HepG2 (cell line): ENCODE results near the gene DOK5.

Experiments used
- CCDC6 ChIP-seq: sonication (generic); formaldehyde crosslinking; IDR thresholded peaks from 2 replicates; pipeline ENCODE4 v1.8.1; 2022; ENCODE audit warnings: mild to moderate bottlenecking, missing genetic modification reagents, moderate library complexity
- HNRNPL ChIP-seq: fragments of 200-400 bp; formaldehyde crosslinking; IDR thresholded peaks from 2 replicates; pipeline ENCODE4 v1.6.1; 2017; ENCODE audit warnings: mild to moderate bottlenecking, low read depth, low read length
- ZNF709 ChIP-seq: sonication (generic); formaldehyde crosslinking; IDR thresholded peaks from 2 replicates; pipeline ENCODE4 v1.5.0; 2020; ENCODE audit warnings: mild to moderate bottlenecking, missing genetic modification reagents

DNA sequence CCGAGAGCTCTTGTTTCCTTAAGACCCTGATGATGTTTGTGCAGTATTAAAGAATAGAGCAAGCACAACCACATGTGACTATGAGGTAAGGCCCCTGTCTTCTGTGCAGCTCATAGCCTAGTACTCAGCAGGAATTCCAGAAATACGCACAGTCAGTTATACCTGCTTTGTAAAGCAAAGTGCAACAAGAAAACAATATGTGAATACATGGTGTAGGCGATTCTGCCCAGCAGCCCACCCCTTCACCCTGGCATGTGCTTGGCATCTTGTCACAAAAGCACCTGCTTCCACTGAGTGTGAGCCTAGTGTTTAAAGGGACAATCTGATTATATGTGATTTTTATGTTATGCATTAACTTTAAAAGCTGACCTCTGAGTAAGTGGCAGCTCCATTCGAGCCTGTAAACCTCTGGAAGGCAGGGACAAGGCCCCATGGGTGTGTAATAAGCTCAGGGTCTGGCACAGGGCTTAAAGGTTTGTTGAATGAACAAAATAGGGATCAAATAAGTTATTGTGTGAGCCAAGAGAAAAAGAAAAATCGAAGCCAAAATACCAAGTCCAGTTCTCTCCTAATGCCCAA lies 148.7 kb downstream of the DOK5 start:
- TF ChIP-seq ZNF709 (CRISPR knock-in tag) (no peak), CCDC6 (CRISPR knock-in tag) (no peak), HNRNPL (no peak)
